Germinal center (tissue), 1 donor: Measurements from ENCODE around the gene DSC3.
"Not testable (repeated sequence)": the region's sequence is repeated elsewhere in the genome, so short reads cannot be mapped to it uniquely, and the experiment has no call there.

Experiments used
- DNase-seq: peaks from one replicate; pipeline ENCODE4 v3.0.0; 2012; ENCODE audit warnings: mixed read lengths, low spot score

Gene DSC3

GRCh38 chr18:31041271-31042083 is 1.1 kb downstream of the DSC3 start:
- DNase-seq = no peak

DNA sequence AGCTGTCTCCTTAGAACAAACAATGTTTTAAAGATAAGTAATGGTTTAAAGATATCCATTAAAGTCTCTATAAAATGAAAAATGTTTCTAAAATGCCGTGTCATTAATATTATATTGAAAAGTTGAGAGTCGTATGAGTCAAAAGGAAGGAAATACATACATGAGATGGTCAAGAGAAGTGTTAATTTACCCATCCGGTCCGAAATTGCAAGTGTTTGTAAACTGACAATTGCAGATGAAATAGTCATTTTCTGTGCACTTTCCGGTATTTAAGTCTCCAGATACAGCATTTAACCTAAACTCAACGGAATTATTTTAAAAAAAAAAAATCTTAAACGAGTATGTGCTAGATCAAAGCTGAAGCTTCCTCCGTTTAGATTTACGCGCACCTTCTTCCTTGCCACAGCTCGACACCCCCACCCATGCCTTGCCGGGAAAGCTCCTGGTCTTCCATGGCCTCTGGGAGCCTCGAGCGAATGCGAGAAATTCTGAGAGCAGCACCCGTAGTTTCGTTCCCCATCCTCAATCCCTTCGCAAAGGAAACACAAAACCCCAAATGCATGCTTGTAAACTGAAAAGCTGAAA is 1.8 kb downstream of the DSC3 start:
- DNase-seq = no peak

DNA sequence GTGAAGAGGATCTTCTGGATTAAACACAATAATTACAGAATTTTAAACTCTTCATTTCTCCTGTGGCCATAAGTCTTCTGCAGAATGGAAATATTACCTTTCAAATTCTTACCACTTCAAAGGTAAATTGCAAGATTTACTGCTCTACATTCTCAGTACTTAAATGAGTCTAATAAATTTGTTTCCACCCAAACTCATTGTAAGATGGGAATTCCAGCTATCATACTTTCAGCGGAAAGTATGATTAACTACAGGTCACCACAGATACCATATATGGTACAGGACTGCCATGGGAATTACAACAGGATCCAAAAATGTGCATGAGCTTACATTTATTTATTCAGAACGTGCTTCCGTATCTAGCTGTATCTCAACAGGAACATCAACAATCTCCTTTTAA is 3.1 kb downstream of the DSC3 start:
- no peak for DNase-seq

- DNase-seq = not testable (repeated sequence)
These were observed 4.9 kb downstream of the DSC3 start for GRCh38 chr18:31037686-31038085.

- DNase-seq = no peak
These were observed 8.0 kb downstream of the DSC3 start for GRCh38 chr18:31034541-31034940.

- no peak for DNase-seq
These were observed 11.8 kb downstream of the DSC3 start for GRCh38 chr18:31030574-31031278.

DNA sequence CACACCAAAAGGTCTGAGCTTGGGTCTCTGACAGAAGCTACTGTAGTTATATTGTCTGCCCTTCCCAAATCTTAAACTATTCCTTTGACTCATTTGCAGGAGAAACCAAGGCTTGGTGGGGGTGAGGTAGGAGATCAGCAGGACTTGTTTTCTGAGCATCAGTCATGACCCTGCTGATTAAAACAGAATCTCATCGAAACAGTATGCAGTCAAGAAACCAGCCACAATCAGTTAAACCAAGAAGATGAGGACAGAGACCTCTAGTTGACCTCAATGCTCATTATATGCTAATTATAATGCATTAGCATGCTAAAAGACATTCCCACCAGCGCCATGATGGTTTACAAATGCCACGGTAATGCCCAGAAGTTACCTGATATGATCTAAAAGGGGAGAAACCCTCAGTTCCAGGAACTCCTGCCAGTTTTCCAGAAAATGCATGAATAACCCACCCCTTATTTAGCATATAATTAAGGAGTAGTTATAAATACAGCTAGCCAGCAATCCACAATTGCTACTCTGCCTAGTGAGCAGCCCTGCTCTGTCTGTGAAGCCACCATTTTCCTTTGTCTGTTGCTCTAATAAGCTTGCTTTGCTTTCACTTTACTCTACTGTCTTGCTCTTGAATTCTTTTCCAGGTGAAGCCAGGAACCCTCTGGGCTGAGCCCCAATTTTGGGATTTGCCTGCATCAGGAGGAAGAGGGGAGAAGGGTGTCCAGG is 26.7 kb downstream of the DSC3 start:
- DNase-seq = no peak

DNA sequence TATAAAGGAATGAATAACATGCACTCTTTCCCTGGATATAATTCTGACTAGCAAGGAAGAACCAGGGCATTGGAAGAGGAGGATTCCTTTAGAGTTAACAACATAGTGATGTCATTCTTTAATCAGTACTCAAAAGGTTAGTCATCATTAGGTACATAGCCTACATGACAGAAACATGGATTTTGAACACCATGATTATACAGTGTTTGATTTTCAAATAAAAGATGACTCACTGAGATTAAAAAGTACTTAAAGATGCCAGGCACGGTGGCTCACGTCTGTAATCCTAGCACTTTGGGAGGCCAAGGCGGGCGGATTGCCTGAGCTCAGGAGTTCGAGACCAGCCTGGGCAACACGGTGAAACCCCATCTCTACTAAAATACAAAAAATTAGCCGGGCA is 31.1 kb downstream of the DSC3 start:
- DNase-seq = not testable (repeated sequence)

GRCh38 chr18:31010601-31011000 is 31.9 kb downstream of the DSC3 start:
- no peak for DNase-seq

DNA sequence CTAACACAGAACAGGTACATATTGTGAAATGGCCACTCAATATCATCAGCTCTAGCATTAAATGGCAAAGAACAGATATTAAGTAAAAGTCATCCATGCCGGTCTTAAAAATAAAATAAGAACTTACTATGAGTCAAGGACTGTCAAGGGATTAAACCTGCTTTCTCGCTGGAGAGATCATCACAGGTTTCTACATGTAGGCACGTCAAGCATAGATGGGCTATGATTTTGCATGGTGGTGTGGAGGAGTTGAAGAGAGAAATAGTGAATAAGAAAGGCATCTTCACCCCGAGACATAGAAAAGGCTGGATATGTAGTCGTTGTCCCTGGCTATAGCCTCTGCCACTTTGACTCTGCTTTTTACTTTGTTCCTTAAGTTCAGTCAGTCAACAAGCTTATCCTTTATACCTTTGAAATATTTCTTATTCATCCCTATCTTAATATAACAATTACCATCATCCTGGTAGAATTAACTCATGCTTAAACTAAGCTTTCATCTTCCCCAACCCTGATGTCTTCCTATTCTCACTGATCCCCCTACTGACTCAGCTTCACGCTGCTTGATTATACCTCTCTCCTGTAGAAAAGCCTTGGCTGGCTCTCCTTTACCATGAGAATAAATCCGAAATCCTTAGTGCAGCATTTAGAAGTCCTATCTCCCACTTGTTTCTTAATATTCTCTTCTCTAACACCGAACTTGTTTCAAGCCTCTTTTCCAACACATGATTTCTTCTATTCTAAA is 42.5 kb downstream of the DSC3 start:
- no peak for DNase-seq

GRCh38 chr18:30999186-30999585 is 43.4 kb downstream of the DSC3 start:
- DNase-seq = no peak

- DNase-seq = no peak
These were observed 45.3 kb downstream of the DSC3 start for GRCh38 chr18:30997223-30997622.

- DNase-seq = no peak
These were observed 50.3 kb downstream of the DSC3 start for GRCh38 chr18:30992231-30992630.

GRCh38 chr18:30991397-30991796 is 51.1 kb downstream of the DSC3 start:
- DNase-seq = no peak

DNA sequence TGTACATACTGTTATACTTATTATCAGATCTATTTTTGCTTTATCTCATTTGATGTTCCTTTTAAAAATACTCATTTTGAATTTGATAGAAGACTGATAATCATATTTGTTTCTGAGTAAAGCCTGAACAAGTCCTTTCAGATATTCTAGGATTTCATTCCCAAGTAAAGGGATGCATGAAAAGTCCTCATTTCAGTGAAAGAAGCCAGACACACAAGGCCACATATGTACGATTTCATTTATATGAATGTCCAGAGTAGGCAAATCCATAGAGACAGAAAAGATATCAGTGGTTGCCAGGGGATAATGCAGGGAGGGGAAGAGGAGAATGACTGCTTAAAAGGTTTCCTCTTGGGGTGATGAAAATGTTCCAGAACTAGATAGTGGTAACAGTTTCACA is 53.4 kb downstream of the DSC3 start:
- no peak for DNase-seq

DNA sequence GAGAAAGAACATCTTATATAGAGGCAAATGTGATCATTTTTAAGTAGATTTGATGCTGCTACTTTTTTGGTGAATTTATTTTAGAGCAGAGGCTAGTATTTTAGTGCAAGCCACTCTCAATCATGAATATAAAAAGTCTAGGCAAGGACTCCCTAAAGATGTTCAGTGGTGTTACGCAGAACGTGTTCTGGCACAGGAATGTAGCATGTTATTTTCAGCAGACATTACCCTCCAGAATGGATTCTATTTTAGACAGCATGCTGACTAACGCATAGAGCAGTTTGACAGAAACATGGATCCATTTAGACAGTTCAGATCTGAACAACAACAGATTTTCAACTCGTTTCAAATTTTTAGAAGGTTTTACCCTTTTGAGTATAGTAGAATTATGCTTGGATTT is 54.1 kb downstream of the DSC3 start:
- DNase-seq = no peak

GRCh38 chr18:30987467-30988241 is 54.9 kb downstream of the DSC3 start:
- DNase-seq = no peak

- no peak for DNase-seq
These were observed 56.8 kb downstream of the DSC3 start for GRCh38 chr18:30985753-30986152.

DNA sequence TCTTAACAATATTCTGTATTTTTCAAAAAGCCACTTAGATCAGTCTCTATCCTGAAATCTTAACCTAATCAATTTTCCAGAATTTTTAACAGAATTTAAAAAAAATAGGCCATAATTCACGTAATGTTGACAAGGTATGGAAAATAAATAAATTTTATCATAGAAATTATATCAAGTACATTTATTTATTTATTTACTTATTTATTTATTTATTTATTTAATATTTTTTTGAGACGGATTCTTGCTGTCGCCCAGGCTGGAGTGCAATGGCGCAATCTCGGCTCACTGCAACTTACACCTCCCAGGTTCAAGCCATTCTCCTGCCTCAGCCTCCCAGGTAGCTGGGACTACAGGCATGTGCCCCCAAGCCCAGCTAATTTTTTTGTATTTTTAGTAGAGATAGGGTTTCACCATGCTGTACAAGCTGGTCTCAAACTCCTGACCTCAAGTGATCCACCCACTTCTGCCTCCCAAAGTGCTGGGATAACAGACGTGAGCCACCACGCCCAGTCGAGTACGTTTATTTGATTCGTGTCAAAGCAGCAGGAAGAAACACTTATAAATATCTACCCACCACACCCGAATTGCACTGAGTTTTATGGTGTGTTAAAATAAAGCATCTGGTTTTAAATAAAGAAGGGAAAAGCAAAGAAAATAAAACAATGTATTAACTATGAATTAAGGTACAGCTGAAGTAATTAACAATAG is 60.1 kb downstream of the DSC3 start:
- DNase-seq = no peak

- not testable (repeated sequence) for DNase-seq
These were observed 64.5 kb downstream of the DSC3 start for GRCh38 chr18:30978091-30978490.
